Colonic mucosa (tissue), 4 donors: ENCODE results near the gene FCRLB. TPM values are rescaled to one million over a fixed set of nuclear protein-coding genes. Genes with fewer than 3 reads are reported as not detected.

ENCODE experiments used
- DNase-seq: peaks from one replicate; pipeline ENCODE4 v3.0.0-alpha.2; 2020
- H3K27ac ChIP-seq: fragments of 200-600 bp; one replicate; pipeline ENCODE4 v1.8.0; 2021
- H3K27me3 ChIP-seq: fragments of 200-600 bp; one replicate; pipeline ENCODE4 v1.8.0; 2021
- H3K36me3 ChIP-seq: fragments of 200-600 bp; one replicate; pipeline ENCODE4 v1.8.0; 2021
- H3K4me1 ChIP-seq: fragments of 200-600 bp; one replicate; pipeline ENCODE4 v1.8.0; 2021; ENCODE audit warnings: mild to moderate bottlenecking
- H3K4me3 ChIP-seq: fragments of 200-600 bp; one replicate; pipeline ENCODE4 v1.8.0; 2021
- H3K9ac ChIP-seq, 2 donors: one replicate each; pipeline ENCODE4 v1.7.0; 2013; ENCODE audit warnings: control low read depth in 2 of 2, low read depth in 2 of 2, low read length in 2 of 2
- H3K9me3 ChIP-seq: fragments of 200-600 bp; one replicate; pipeline ENCODE4 v1.8.0; 2021
- intact Hi-C: fragments of 100-400 bp; cut with DNase I; formaldehyde crosslinking; loops from one replicate; pipeline ENCODE4 v1.14.1; 2022
- total RNA-seq, 2 donors: library from RNA; stranded (reverse); fragmentation: NEBNext Ultra II Directional in 1 of 2; extraction: Animal tissue kit (Norgen Biotek cat#: 25700) in 1 of 2; gene quantifications; one replicate each; pipeline ENCODE4 v1.2.1, GENCODE V29; 2021
- TF ChIP-seq, protein P1 (sequence below): fragments of 200-600 bp; IDR thresholded peaks from one replicate; pipeline ENCODE4 v1.8.0; 2022; ENCODE audit warnings: antibody characterized with exemption, mild to moderate bottlenecking
- donor health status: healthy.
- donor health status: DM: no; HTN: no; CAD: no.
- donor health status: DM: no; HTN: no; CAD: no.

FCRLB gene
- total RNA-seq, 2 donors from 2014 or later, result 0.16 TPM; not detected in 1

DNA sequence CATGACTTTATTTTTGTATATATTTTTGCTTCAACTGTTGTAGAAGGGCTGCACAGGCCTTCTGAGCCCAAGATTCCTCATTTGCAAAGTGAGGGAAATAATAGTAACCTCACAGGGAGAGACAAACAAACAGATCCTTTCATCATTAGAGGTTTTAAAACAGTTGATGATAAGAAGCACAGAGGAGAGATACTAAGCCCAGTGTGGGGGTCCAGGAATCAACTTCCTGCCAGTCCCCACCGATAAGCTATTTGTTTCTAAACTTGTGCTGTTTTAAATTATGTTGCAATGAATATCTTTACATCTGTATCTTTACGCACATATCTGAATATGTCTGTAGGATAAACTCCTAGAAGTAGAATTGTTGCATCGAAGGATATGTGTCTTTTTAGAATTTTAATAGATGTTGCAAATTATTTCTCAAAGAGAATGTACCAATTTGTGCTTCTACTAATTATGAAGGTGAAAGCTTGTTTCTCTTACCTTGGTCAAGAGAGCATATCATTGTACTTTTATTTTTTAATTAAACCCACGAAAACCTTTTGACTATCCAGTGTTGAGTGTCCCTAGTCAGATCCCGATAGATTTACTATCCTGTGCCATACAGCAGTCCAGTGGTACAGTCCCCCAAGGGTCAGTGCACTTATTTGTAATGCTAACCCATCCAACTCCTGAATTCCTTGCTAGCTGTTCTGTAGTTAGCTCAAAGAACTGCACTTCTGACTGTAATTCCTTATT lies 10.8 kb downstream of the FCRLB start:
- Histone ChIP-seq H3K27ac (no peak overlapping the region), H3K4me3 (no peak overlapping the region), H3K4me1 (no peaks in the 10 kb centered on the region), H3K9ac (no peak overlapping the region), H3K9me3 (no peaks in the 10 kb centered on the region), H3K27me3 (peaks cover 4% of the 10 kb centered on the region), H3K36me3 (no peaks in the 10 kb centered on the region)
- intact Hi-C loops, result no loop called here
- TF ChIP-seq, protein P1, sequence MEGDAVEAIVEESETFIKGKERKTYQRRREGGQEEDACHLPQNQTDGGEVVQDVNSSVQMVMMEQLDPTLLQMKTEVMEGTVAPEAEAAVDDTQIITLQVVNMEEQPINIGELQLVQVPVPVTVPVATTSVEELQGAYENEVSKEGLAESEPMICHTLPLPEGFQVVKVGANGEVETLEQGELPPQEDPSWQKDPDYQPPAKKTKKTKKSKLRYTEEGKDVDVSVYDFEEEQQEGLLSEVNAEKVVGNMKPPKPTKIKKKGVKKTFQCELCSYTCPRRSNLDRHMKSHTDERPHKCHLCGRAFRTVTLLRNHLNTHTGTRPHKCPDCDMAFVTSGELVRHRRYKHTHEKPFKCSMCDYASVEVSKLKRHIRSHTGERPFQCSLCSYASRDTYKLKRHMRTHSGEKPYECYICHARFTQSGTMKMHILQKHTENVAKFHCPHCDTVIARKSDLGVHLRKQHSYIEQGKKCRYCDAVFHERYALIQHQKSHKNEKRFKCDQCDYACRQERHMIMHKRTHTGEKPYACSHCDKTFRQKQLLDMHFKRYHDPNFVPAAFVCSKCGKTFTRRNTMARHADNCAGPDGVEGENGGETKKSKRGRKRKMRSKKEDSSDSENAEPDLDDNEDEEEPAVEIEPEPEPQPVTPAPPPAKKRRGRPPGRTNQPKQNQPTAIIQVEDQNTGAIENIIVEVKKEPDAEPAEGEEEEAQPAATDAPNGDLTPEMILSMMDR, result no peak
- DNase-seq, result no peak

DNA sequence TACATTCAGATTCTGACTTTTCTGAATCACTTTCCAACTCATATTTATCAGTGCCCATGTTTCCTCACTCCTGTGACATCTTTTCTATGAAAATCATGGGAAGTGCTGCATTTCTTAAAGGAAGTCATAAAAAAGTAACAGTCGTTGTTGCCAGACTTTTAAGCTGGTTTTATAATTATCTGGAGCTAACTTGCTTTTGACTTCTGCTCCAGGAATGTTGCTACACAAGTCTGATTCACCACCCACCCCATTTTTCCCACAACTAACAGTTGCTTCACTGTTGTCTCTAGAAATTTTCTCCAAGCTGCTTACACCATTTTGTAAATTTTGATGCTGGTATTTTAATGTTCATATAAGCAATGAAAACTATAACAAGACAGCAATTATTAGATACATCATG lies 12.2 kb downstream of the FCRLB start:
- H3K27me3 ChIP-seq, result no peaks in the 10 kb centered on the region
- no peaks in the 10 kb centered on the region for H3K4me1 ChIP-seq
- no peaks in the 10 kb centered on the region for H3K9me3 ChIP-seq
- no peak for DNase-seq
- no peak overlapping the region for H3K27ac ChIP-seq
- intact Hi-C loops, result no loop called here
- H3K4me3 ChIP-seq, result no peak overlapping the region
- no peaks in the 10 kb centered on the region for H3K36me3 ChIP-seq
- TF ChIP-seq, protein P1, result no peak
- no peak overlapping the region for H3K9ac ChIP-seq

DNA sequence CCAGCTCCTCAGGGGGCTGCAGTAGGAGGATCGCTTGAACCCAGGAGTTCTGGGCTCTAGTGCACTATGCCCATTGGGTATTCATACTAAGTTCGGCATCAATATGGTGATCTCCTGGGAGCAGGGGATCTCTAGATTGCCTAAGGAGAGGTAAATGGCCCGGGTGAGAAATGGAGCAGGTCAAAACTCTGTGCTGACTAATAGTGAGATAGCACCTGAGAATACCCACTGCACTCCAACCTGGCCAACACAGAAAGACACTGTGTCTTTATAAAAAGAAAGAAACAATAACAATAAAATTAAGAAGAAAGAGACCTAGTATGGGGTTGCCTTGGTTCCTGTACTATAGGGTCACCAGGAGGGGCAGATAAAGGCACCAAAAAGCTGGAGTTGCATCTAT lies 14.5 kb downstream of the FCRLB start:
- Histone ChIP-seq H3K36me3 (no peaks in the 10 kb centered on the region), H3K27ac (no peak overlapping the region), H3K27me3 (no peaks in the 10 kb centered on the region), H3K9ac (no peak overlapping the region), H3K4me3 (no peak overlapping the region), H3K9me3 (no peaks in the 10 kb centered on the region), H3K4me1 (no peaks in the 10 kb centered on the region)
- no peak for DNase-seq
- TF ChIP-seq, protein P1, result no peak
- intact Hi-C loops, result no loop called here

DNA sequence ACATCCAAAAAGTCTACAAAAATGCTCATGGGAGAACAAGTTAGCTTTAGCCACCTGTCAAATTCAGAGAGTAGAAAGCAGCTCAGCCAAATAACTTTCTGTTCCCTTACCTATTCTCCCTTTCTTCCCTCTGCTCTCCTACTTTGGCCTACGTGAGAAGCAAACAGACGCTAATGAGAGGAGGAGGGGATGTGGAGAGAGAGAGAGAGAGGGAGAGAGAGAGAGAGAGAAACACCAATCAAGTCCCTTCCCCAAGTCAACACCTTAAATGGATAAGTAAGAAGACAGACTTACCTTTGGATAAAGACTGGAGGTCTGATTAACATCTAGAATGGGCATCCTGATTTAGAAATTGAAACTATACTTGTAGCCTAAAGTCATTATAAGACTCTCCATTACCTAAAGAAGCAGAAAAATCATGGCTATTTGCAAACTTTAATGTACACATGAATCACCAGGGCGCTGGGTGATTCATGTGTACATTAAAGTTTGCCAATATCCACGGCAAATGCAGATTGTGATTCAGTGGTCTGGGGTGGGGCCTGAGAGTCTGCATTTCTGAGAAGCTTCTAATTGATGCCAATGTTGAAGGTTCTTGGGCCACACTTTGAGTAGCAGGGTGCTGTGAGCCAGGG lies 15.1 kb downstream of the FCRLB start:
- Histone ChIP-seq H3K4me1 (no peaks in the 10 kb centered on the region), H3K9me3 (no peaks in the 10 kb centered on the region), H3K27ac (no peak overlapping the region), H3K9ac (no peak overlapping the region), H3K36me3 (no peaks in the 10 kb centered on the region), H3K4me3 (no peak overlapping the region), H3K27me3 (no peaks in the 10 kb centered on the region)
- TF ChIP-seq, protein P1, result no peak
- intact Hi-C loops, result no loop called here
- DNase-seq, result no peak

DNA sequence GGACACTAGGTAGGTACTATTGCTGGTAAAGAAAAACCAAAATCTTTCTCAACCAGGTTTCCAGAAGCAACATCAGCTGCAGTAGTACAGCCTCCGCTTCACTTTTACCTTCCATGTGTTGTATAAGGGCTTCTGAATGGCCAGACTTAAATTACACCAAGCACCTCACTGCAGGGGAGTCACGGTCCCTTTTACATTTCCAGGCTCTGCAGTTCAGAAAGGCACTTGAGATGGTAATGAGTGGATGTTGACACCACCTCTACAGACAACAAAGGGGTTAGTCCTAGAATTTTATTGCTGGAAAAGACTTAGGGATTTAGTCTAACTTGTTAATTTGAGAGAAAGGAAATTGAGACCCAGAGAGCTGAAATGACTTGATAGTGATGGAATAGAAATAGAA lies 16.3 kb downstream of the FCRLB start:
- intact Hi-C loops, result no loop called here
- Histone ChIP-seq H3K4me3 (no peak overlapping the region), H3K9ac (no peak overlapping the region), H3K36me3 (no peaks in the 10 kb centered on the region), H3K27ac (no peak overlapping the region), H3K27me3 (no peaks in the 10 kb centered on the region), H3K9me3 (no peaks in the 10 kb centered on the region), H3K4me1 (no peaks in the 10 kb centered on the region)
- TF ChIP-seq, protein P1, result no peak
- DNase-seq, result no peak
